ENCODE measurements around the gene PRL. TPM values are rescaled to one million over a fixed set of nuclear protein-coding genes. Genes with fewer than 3 reads are reported as not detected.

PRL gene
- not detected in 2 replicates for total RNA-seq

GRCh38 chr6:22296936-22297335, at the start of gene PRL:
Gene PRL (minus strand): TSS chr6:22297036. CDS start chr6:22296982, 54 bp downstream.

